SK-N-SH treated with all-trans-retinoic acid at 6 μM for 48 hours (cell line): Measurements from ENCODE around the gene KRT26.

Experiments used
- ATAC-seq: fragments of 200-7000 bp; cut with Tn5 transposase; 3 replicates; pipeline ENCODE4 v1.9.1; 2020; ENCODE audit warnings: mild to moderate bottlenecking, moderate library complexity
- ARNTL ChIP-seq: fragments of 450-650 bp; formaldehyde crosslinking; IDR thresholded peaks from 2 replicates; pipeline ENCODE4 v1.5.0; 2020; ENCODE audit warnings: low read depth, mild to moderate bottlenecking, moderate library complexity, borderline replicate concordance
- BACH2 ChIP-seq: fragments of 250-450 bp; sonication (Bioruptor Pico); IDR thresholded peaks from 2 replicates; pipeline ENCODE4 v1.9.0; 2021; ENCODE audit warnings: mild to moderate bottlenecking, borderline replicate concordance
- CREB5 ChIP-seq: fragments of 250-450 bp; sonication (Bioruptor Pico); IDR thresholded peaks from 2 replicates; pipeline ENCODE4 v1.5.1; 2020; ENCODE audit warnings: low read depth, mild to moderate bottlenecking, moderate library complexity
- CSDC2 ChIP-seq: fragments of 250-450 bp; sonication (Bioruptor Pico); IDR thresholded peaks from 2 replicates; pipeline ENCODE4 v1.5.0; 2020; ENCODE audit warnings: mild to moderate bottlenecking, moderate library complexity
- ESRRG ChIP-seq: fragments of 250-450 bp; sonication (Bioruptor Pico); IDR thresholded peaks from 2 replicates; pipeline ENCODE4 v1.6.1; 2021; ENCODE audit warnings: mild to moderate bottlenecking
- ISL1 ChIP-seq: fragments of 250-450 bp; sonication (Bioruptor Pico); IDR thresholded peaks from 2 replicates; pipeline ENCODE4 v2.1.2; 2022; ENCODE audit warnings: mild to moderate bottlenecking, moderate library complexity
- PPARA ChIP-seq: fragments of 250-450 bp; sonication (Bioruptor Pico); IDR thresholded peaks from 2 replicates; pipeline ENCODE4 v1.5.0; 2020; ENCODE audit warnings: mild to moderate bottlenecking, borderline replicate concordance
- SNAI2 ChIP-seq: fragments of 250-450 bp; sonication (Bioruptor Pico); IDR thresholded peaks from 2 replicates; pipeline ENCODE4 v1.5.0; 2020; ENCODE audit warnings: mild to moderate bottlenecking, moderate library complexity
- TCF4 ChIP-seq: fragments of 250-450 bp; sonication (Bioruptor Pico); IDR thresholded peaks from 2 replicates; pipeline ENCODE4 v1.8.0; 2021; ENCODE audit warnings: mild to moderate bottlenecking, moderate library complexity, borderline replicate concordance
- TOX ChIP-seq: fragments of 250-450 bp; sonication (Bioruptor Pico); IDR thresholded peaks from 2 replicates; pipeline ENCODE4 v1.8.0; 2021; ENCODE audit warnings: mild to moderate bottlenecking, moderate library complexity, borderline replicate concordance
- ZFP3 ChIP-seq: fragments of 250-450 bp; sonication (Bioruptor Pico); IDR thresholded peaks from 2 replicates; pipeline ENCODE4 v1.5.0; 2020; ENCODE audit warnings: mild to moderate bottlenecking, moderate library complexity
- ZFP30 ChIP-seq: fragments of 450-650 bp; formaldehyde crosslinking; IDR thresholded peaks from 2 replicates; pipeline ENCODE4 v1.5.0; 2022; ENCODE audit warnings: mild to moderate bottlenecking, moderate library complexity
- ZNF565 ChIP-seq: fragments of 450-650 bp; formaldehyde crosslinking; conservative IDR thresholded peaks from 2 replicates; pipeline ENCODE4 v1.5.0; 2020; ENCODE audit warnings: low read depth, mild to moderate bottlenecking, moderate library complexity
- ZNF70 ChIP-seq: fragments of 450-650 bp; formaldehyde crosslinking; IDR thresholded peaks from 2 replicates; pipeline ENCODE4 v1.5.0; 2020; ENCODE audit warnings: mild to moderate bottlenecking, moderate library complexity
- TF ChIP-seq, protein P1 (sequence below): fragments of 250-450 bp; sonication (Bioruptor Pico); IDR thresholded peaks from 2 replicates; pipeline ENCODE4 v1.8.0; 2020; ENCODE audit warnings: mild to moderate bottlenecking, moderate library complexity, borderline replicate concordance
- TF ChIP-seq, protein P2 (sequence below): fragments of 250-450 bp; sonication (Bioruptor Pico); IDR thresholded peaks from 2 replicates; pipeline ENCODE4 v1.5.1; 2021; ENCODE audit warnings: mild to moderate bottlenecking, moderate library complexity
- TF ChIP-seq, protein P3 (sequence below): fragments of 250-450 bp; sonication (Bioruptor Pico); IDR thresholded peaks from 2 replicates; pipeline ENCODE4 v1.8.0; 2021; ENCODE audit warnings: low read depth, mild to moderate bottlenecking, moderate library complexity, borderline replicate concordance

The KRT26 gene

GRCh38 chr17:40755231-40755630, 16.8 kb downstream of the KRT26 start, which contains the start of gene KRT25:
Gene KRT25 (minus strand): TSS chr17:40755331. CDS start chr17:40755271, 60 bp downstream.
- TF ChIP-seq, protein P1, sequence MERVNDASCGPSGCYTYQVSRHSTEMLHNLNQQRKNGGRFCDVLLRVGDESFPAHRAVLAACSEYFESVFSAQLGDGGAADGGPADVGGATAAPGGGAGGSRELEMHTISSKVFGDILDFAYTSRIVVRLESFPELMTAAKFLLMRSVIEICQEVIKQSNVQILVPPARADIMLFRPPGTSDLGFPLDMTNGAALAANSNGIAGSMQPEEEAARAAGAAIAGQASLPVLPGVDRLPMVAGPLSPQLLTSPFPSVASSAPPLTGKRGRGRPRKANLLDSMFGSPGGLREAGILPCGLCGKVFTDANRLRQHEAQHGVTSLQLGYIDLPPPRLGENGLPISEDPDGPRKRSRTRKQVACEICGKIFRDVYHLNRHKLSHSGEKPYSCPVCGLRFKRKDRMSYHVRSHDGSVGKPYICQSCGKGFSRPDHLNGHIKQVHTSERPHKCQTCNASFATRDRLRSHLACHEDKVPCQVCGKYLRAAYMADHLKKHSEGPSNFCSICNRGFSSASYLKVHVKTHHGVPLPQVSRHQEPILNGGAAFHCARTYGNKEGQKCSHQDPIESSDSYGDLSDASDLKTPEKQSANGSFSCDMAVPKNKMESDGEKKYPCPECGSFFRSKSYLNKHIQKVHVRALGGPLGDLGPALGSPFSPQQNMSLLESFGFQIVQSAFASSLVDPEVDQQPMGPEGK, result no peak
- TF ChIP-seq TOX (CRISPR knock-in tag), result no peak
- TF ChIP-seq ESRRG (CRISPR knock-in tag), result no peak
- no peak for TF ChIP-seq ISL1 (CRISPR knock-in tag)
- TF ChIP-seq ZNF70 (CRISPR knock-in tag), result no peak
- TF ChIP-seq TCF4 (CRISPR knock-in tag), result no peak
- TF ChIP-seq, protein P2, sequence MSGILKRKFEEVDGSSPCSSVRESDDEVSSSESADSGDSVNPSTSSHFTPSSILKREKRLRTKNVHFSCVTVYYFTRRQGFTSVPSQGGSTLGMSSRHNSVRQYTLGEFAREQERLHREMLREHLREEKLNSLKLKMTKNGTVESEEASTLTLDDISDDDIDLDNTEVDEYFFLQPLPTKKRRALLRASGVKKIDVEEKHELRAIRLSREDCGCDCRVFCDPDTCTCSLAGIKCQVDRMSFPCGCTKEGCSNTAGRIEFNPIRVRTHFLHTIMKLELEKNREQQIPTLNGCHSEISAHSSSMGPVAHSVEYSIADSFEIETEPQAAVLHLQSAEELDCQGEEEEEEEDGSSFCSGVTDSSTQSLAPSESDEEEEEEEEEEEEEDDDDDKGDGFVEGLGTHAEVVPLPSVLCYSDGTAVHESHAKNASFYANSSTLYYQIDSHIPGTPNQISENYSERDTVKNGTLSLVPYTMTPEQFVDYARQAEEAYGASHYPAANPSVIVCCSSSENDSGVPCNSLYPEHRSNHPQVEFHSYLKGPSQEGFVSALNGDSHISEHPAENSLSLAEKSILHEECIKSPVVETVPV (CRISPR knock-in tag), result no peak
- no peak for TF ChIP-seq ZFP3 (CRISPR knock-in tag)
- TF ChIP-seq ZFP30 (CRISPR knock-in tag), result no peak
- TF ChIP-seq PPARA (CRISPR knock-in tag), result no peak
- TF ChIP-seq CSDC2, result no peak
- TF ChIP-seq, protein P3, sequence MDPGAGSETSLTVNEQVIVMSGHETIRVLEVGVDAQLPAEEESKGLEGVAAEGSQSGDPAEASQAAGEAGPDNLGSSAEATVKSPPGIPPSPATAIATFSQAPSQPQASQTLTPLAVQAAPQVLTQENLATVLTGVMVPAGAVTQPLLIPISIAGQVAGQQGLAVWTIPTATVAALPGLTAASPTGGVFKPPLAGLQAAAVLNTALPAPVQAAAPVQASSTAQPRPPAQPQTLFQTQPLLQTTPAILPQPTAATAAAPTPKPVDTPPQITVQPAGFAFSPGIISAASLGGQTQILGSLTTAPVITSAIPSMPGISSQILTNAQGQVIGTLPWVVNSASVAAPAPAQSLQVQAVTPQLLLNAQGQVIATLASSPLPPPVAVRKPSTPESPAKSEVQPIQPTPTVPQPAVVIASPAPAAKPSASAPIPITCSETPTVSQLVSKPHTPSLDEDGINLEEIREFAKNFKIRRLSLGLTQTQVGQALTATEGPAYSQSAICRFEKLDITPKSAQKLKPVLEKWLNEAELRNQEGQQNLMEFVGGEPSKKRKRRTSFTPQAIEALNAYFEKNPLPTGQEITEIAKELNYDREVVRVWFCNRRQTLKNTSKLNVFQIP, result no peak
- no peak for ATAC-seq

- no peak for ATAC-seq
- TF ChIP-seq TCF4 (CRISPR knock-in tag), result no peak
These were observed 18.2 kb downstream of the KRT26 start for GRCh38 chr17:40753804-40754203.

GRCh38 chr17:40751065-40751464, 20.9 kb downstream of the KRT26 start:
- TF ChIP-seq ZFP3 (CRISPR knock-in tag) (no peak), ISL1 (CRISPR knock-in tag) (no peak), CREB5 (no peak), CSDC2 (no peak), ARNTL (CRISPR knock-in tag) (no peak), SNAI2 (CRISPR knock-in tag) (no peak), ZNF565 (CRISPR knock-in tag) (no peak), BACH2 (CRISPR knock-in tag) (no peak), ESRRG (CRISPR knock-in tag) (no peak)
- TF ChIP-seq, protein P3, result no peak
- TF ChIP-seq, protein P1, result no peak
- TF ChIP-seq, protein P2 (CRISPR knock-in tag), result no peak
- TF ChIP-seq, all 23 proteins: peak for 0
- no peak for ATAC-seq
